Hepatocyte (in vitro differentiated cells): Measurements from ENCODE around the gene SYDE1.

Experiments used
- CTCF ChIP-seq: fragments of 200-600 bp; sonication (generic); IDR thresholded peaks from 2 replicates; pipeline ENCODE4 v1.5.1; 2016; ENCODE audit warnings: antibody characterized with exemption, mild to moderate bottlenecking; ENCODE audit not compliant: poor library complexity
- EZH2 ChIP-seq: fragments of 200-600 bp; sonication (generic); IDR thresholded peaks from 2 replicates; pipeline ENCODE4 v1.6.1; 2016; ENCODE audit warnings: antibody characterized with exemption, mild to moderate bottlenecking, borderline replicate concordance
- EZH2phosphoT487 ChIP-seq: fragments of 200-600 bp; sonication (generic); IDR thresholded peaks from one replicate; pipeline ENCODE4 v1.6.1; 2018; ENCODE audit warnings: antibody characterized with exemption, mild to moderate bottlenecking, low read depth, moderate library complexity; ENCODE audit not compliant: unreplicated experiment, severe bottlenecking

- no peak for TF ChIP-seq CTCF
- no peak for TF ChIP-seq EZH2phosphoT487
- TF ChIP-seq EZH2: no peak
These were observed 39.9 kb downstream of the SYDE1 start for GRCh38 chr19:15147090-15147489.
